Activated CD4-positive, alpha-beta memory T cell treated with anti-CD3 and anti-CD28 coated beads, Interleukin-2, amount 10 ng/mL, durations not matched to agents 7 days and 5 days (primary cell): ENCODE measurements around the gene USF3. TPM values are rescaled to one million over a fixed set of nuclear protein-coding genes. Genes with fewer than 3 reads are reported as not detected.
"Not testable (repeated sequence)": the region's sequence is repeated elsewhere in the genome, so short reads cannot be mapped to it uniquely, and the experiment has no call there.

Experiments
- CTCF ChIA-PET: fragments of 350-600 bp; sonication (Branson Sonifier 250); formaldehyde crosslinking; loops from one replicate; lab custom pipeline; 2021; ENCODE audit warnings: antibody characterized with exemption, inconsistent platforms; lab: Charles Lee
- POLR2A ChIA-PET: fragments of 350-600 bp; sonication (Branson Sonifier 250); formaldehyde crosslinking; loops from one replicate; lab custom pipeline; 2021; ENCODE audit warnings: antibody characterized with exemption; lab: Charles Lee
- DNase-seq: peaks from one replicate; pipeline ENCODE4 v3.0.0-alpha.2; 2020
- H3K27ac Mint-ChIP-seq: one replicate; pipeline ENCODE4 v1.8.0; 2021; ENCODE audit warnings: mild to moderate bottlenecking, mixed read lengths
- H3K27me3 Mint-ChIP-seq: one replicate; pipeline ENCODE4 v1.8.0; 2021; ENCODE audit warnings: mixed read lengths
- H3K36me3 Mint-ChIP-seq: one replicate; pipeline ENCODE4 v1.8.0; 2021; ENCODE audit warnings: low read depth, mixed read lengths
- H3K4me1 Mint-ChIP-seq: one replicate; pipeline ENCODE4 v1.8.0; 2021; ENCODE audit warnings: mixed read lengths
- H3K4me3 Mint-ChIP-seq: one replicate; pipeline ENCODE4 v1.8.0; 2021; ENCODE audit warnings: mild to moderate bottlenecking, mixed read lengths
- H3K9me3 Mint-ChIP-seq: one replicate; pipeline ENCODE4 v1.8.0; 2021; ENCODE audit warnings: mixed read lengths
- total RNA-seq, 2 experiments: library from RNA; stranded (reverse); gene quantifications; one replicate each; pipeline ENCODE4 v1.2.3, GENCODE V29; 2021

USF3 gene
- total RNA-seq, 2 experiments from 2014 or later, result 19.9 to 20.1 TPM

- Mint-ChIP-seq H3K4me1 (no peaks in the 10 kb centered on the region), H3K27me3 (no peaks in the 10 kb centered on the region), H3K36me3 (no peaks in the 10 kb centered on the region), H3K27ac (no peak overlapping the region), H3K9me3 (no peaks in the 10 kb centered on the region), H3K4me3 (no peak overlapping the region)
- POLR2A ChIA-PET, result no interaction called here
- CTCF ChIA-PET, result no interaction called here
- no peak for DNase-seq
Measured at GRCh38 chr3:113637756-113638155, 58.7 kb downstream of the USF3 start.

- CTCF ChIA-PET, result interaction anchor here (0.6 kb wide), 1 partner anchor 277 kb away, joined by 4 read pairs; no protein-coding TSS in a partner anchor
- DNase-seq, H3K36me3 Mint-ChIP-seq, H3K27me3 Mint-ChIP-seq, H3K27ac Mint-ChIP-seq, H3K9me3 Mint-ChIP-seq, H3K4me1 Mint-ChIP-seq, POLR2A ChIA-PET, H3K4me3 Mint-ChIP-seq: not testable (repeated sequence)
Measured at GRCh38 chr3:113636034-113636433, 60.4 kb downstream of the USF3 start.

GRCh38 chr3:113634782-113635474 lies 61.5 kb downstream of the USF3 start:
- Mint-ChIP-seq H3K9me3 (no peaks in the 10 kb centered on the region), H3K4me3 (no peak overlapping the region), H3K27ac (no peak overlapping the region), H3K36me3 (peaks cover 9% of the 10 kb centered on the region), H3K27me3 (no peaks in the 10 kb centered on the region), H3K4me1 (no peaks in the 10 kb centered on the region)
- POLR2A ChIA-PET, result no interaction called here
- CTCF ChIA-PET, result no interaction called here
- no peak for DNase-seq

GRCh38 chr3:113631573-113631972 lies 64.9 kb downstream of the USF3 start:
- ChIA-PET CTCF (no interaction called here), POLR2A (no interaction called here)
- H3K27me3 Mint-ChIP-seq, result no peaks in the 10 kb centered on the region
- H3K36me3 Mint-ChIP-seq, result peaks cover 10% of the 10 kb centered on the region
- H3K4me1 Mint-ChIP-seq, result no peaks in the 10 kb centered on the region
- H3K9me3 Mint-ChIP-seq, result no peaks in the 10 kb centered on the region
- no peak overlapping the region for H3K4me3 Mint-ChIP-seq
- DNase-seq, result no peak
- no peak overlapping the region for H3K27ac Mint-ChIP-seq

GRCh38 chr3:113630956-113631542 lies 65.4 kb downstream of the USF3 start:
- H3K36me3 Mint-ChIP-seq, result peaks cover 14% of the 10 kb centered on the region
- H3K27me3 Mint-ChIP-seq, result no peaks in the 10 kb centered on the region
- ChIA-PET CTCF (no interaction called here), POLR2A (no interaction called here)
- no peaks in the 10 kb centered on the region for H3K9me3 Mint-ChIP-seq
- no peak for DNase-seq
- no peak overlapping the region for H3K4me3 Mint-ChIP-seq
- no peaks in the 10 kb centered on the region for H3K4me1 Mint-ChIP-seq
- no peak overlapping the region for H3K27ac Mint-ChIP-seq

GRCh38 chr3:113629584-113630421 lies 66.6 kb downstream of the USF3 start:
- POLR2A ChIA-PET, result no interaction called here
- Mint-ChIP-seq H3K36me3 (peaks cover 21% of the 10 kb centered on the region), H3K27ac (no peak overlapping the region), H3K9me3 (no peaks in the 10 kb centered on the region), H3K4me1 (no peaks in the 10 kb centered on the region), H3K27me3 (no peaks in the 10 kb centered on the region), H3K4me3 (no peak overlapping the region)
- CTCF ChIA-PET, result interaction anchor here (2.0 kb wide), 1 partner anchor 13 kb away, joined by 5 read pairs; no protein-coding TSS in a partner anchor
- no peak for DNase-seq

- no peak overlapping the region for H3K27ac Mint-ChIP-seq
- no peaks in the 10 kb centered on the region for H3K9me3 Mint-ChIP-seq
- POLR2A ChIA-PET, result no interaction called here
- H3K4me3 Mint-ChIP-seq, result no peak overlapping the region
- no peak for DNase-seq
- CTCF ChIA-PET, result interaction anchor here (2.0 kb wide), 1 partner anchor 12 kb away, joined by 5 read pairs; no protein-coding TSS in a partner anchor
- no peaks in the 10 kb centered on the region for H3K4me1 Mint-ChIP-seq
- H3K27me3 Mint-ChIP-seq, result no peaks in the 10 kb centered on the region
- peaks cover 28% of the 10 kb centered on the region for H3K36me3 Mint-ChIP-seq
Measured at GRCh38 chr3:113628788-113629187, 67.7 kb downstream of the USF3 start.

GRCh38 chr3:113628316-113628715 lies 68.1 kb downstream of the USF3 start:
- Mint-ChIP-seq H3K36me3 (peaks cover 30% of the 10 kb centered on the region), H3K9me3 (no peaks in the 10 kb centered on the region), H3K27me3 (no peaks in the 10 kb centered on the region), H3K27ac (no peak overlapping the region), H3K4me1 (no peaks in the 10 kb centered on the region), H3K4me3 (no peak overlapping the region)
- DNase-seq, result no peak
- CTCF ChIA-PET, result interaction anchor here (2.0 kb wide), 1 partner anchor 11 kb away, joined by 5 read pairs; no protein-coding TSS in a partner anchor
- POLR2A ChIA-PET, result no interaction called here

GRCh38 chr3:113626503-113627371 lies 69.7 kb downstream of the USF3 start:
- H3K4me3 Mint-ChIP-seq, result no peak overlapping the region
- H3K9me3 Mint-ChIP-seq, result no peaks in the 10 kb centered on the region
- H3K4me1 Mint-ChIP-seq, result no peaks in the 10 kb centered on the region
- H3K27me3 Mint-ChIP-seq, result no peaks in the 10 kb centered on the region
- CTCF ChIA-PET, result interaction anchor here (0.8 to 1.2 kb wide), 2 partner anchors 49 to 135 kb away, joined by 3 to 5 read pairs; no protein-coding TSS in a partner anchor
- no peak overlapping the region for H3K27ac Mint-ChIP-seq
- POLR2A ChIA-PET, result no interaction called here
- peaks cover 30% of the 10 kb centered on the region for H3K36me3 Mint-ChIP-seq
- peak; percentile 21 for DNase-seq

GRCh38 chr3:113625834-113626233 lies 70.6 kb downstream of the USF3 start:
- Mint-ChIP-seq H3K27ac (no peak overlapping the region), H3K36me3 (peaks cover 31% of the 10 kb centered on the region), H3K4me3 (no peak overlapping the region), H3K9me3 (no peaks in the 10 kb centered on the region), H3K4me1 (no peaks in the 10 kb centered on the region), H3K27me3 (no peaks in the 10 kb centered on the region)
- ChIA-PET CTCF (interaction anchor here (0.6 kb wide), 1 partner anchor 29 kb away, joined by 4 read pairs; no protein-coding TSS in a partner anchor), POLR2A (no interaction called here)
- no peak for DNase-seq

- CTCF ChIA-PET, result no interaction called here
- no peaks in the 10 kb centered on the region for H3K9me3 Mint-ChIP-seq
- H3K4me3 Mint-ChIP-seq, result no peak overlapping the region
- peaks cover 34% of the 10 kb centered on the region for H3K36me3 Mint-ChIP-seq
- no peaks in the 10 kb centered on the region for H3K27me3 Mint-ChIP-seq
- H3K27ac Mint-ChIP-seq, result no peak overlapping the region
- POLR2A ChIA-PET, result no interaction called here
- H3K4me1 Mint-ChIP-seq, result no peaks in the 10 kb centered on the region
- no peak for DNase-seq
Measured at GRCh38 chr3:113623811-113624210, 72.6 kb downstream of the USF3 start.

- Mint-ChIP-seq H3K9me3 (no peaks in the 10 kb centered on the region), H3K27me3 (no peaks in the 10 kb centered on the region), H3K27ac (no peak overlapping the region), H3K4me1 (no peaks in the 10 kb centered on the region), H3K4me3 (no peak overlapping the region), H3K36me3 (peaks cover 34% of the 10 kb centered on the region)
- ChIA-PET POLR2A (no interaction called here), CTCF (no interaction called here)
- DNase-seq, result no peak
Measured at GRCh38 chr3:113623324-113623723, 73.1 kb downstream of the USF3 start.
